ENCODE results near the gene PCNA. TPM values are rescaled to one million over a fixed set of nuclear protein-coding genes. Genes with fewer than 3 reads are reported as not detected.
"Not testable (repeated sequence)": the region's sequence is repeated elsewhere in the genome, so short reads cannot be mapped to it uniquely, and the experiment has no call there.

Gene PCNA
- total RNA-seq, 2 experiments from 2014 or later = 666 to 669 TPM

GRCh38 chr20:5116875-5117274 lies 2.9 kb downstream of the PCNA start:
- ChIA-PET CTCF (interaction anchor here (1.5 kb wide), 1 partner anchor 10 kb away, joined by 5 read pairs; the partner anchor contains the start of gene CDS2), POLR2A (interaction anchor here (3.7 kb wide), 1 partner anchor 10 kb away, joined by 21 read pairs; the partner anchor contains the start of gene CDS2)

GRCh38 chr20:5114403-5114802 lies 5.4 kb downstream of the PCNA start:
- ChIA-PET POLR2A (no interaction called here), CTCF (interaction anchor here (3.0 kb wide), 1 partner anchor 12 kb away, joined by 20 read pairs; the partner anchor contains the start of gene CDS2)

- ChIA-PET POLR2A (no interaction called here), CTCF (interaction anchor here (3.0 kb wide), 1 partner anchor 13 kb away, joined by 20 read pairs; the partner anchor contains the start of gene CDS2)
These were observed 6.2 kb downstream of the PCNA start for GRCh38 chr20:5113615-5113986.

- ChIA-PET POLR2A (no interaction called here), CTCF (no interaction called here)
These were observed 10.5 kb downstream of the PCNA start for GRCh38 chr20:5109276-5109675.

GRCh38 chr20:5104479-5104878 lies 15.3 kb downstream of the PCNA start:
- ChIA-PET CTCF (no interaction called here), POLR2A (interaction anchor here (0.9 kb wide), 1 partner anchor 15 kb away, joined by 3 read pairs; the partner anchor contains the start of gene PCNA)

- ChIA-PET POLR2A (interaction anchor here (0.5 kb wide), 1 partner anchor 12 kb away, joined by 4 read pairs; no protein-coding TSS in a partner anchor), CTCF (interaction anchor here (0.8 to 2.9 kb wide), 12 partner anchors 10 to 359 kb away, joined by 3 to 23 read pairs (median 4); partner anchors contain the start of gene CDS2)
These were observed 18.9 kb downstream of the PCNA start for GRCh38 chr20:5100684-5101347.

GRCh38 chr20:5099909-5100308 lies 19.8 kb downstream of the PCNA start:
- CTCF ChIA-PET = interaction anchor here (2.8 to 2.9 kb wide), 2 partner anchors 9 to 43 kb away, joined by 11 to 23 read pairs; no protein-coding TSS in a partner anchor
- POLR2A ChIA-PET = not testable (repeated sequence)

- CTCF ChIA-PET = interaction anchor here (0.6 kb wide), 1 partner anchor 896 kb away, joined by 3 read pairs; no protein-coding TSS in a partner anchor
- POLR2A ChIA-PET = interaction anchor here (1.1 kb wide), 1 partner anchor 42 kb away, joined by 6 read pairs; no protein-coding TSS in a partner anchor
These were observed 20.7 kb downstream of the PCNA start for GRCh38 chr20:5099009-5099408.

GRCh38 chr20:5096463-5096862 lies 23.3 kb downstream of the PCNA start:
- ChIA-PET POLR2A (interaction anchor here (0.5 kb wide), 1 partner anchor 292 kb away, joined by 10 read pairs; no protein-coding TSS in a partner anchor), CTCF (interaction anchor here (1.8 kb wide), 1 partner anchor 39 kb away, joined by 6 read pairs; no protein-coding TSS in a partner anchor)

GRCh38 chr20:5095931-5096330 lies 23.8 kb downstream of the PCNA start:
- ChIA-PET POLR2A (interaction anchor here (0.5 kb wide), 1 partner anchor 291 kb away, joined by 10 read pairs; no protein-coding TSS in a partner anchor), CTCF (interaction anchor here (1.8 kb wide), 1 partner anchor 39 kb away, joined by 6 read pairs; no protein-coding TSS in a partner anchor)

GRCh38 chr20:5095454-5095853 lies 24.3 kb downstream of the PCNA start:
- CTCF ChIA-PET = interaction anchor here (1.8 kb wide), 1 partner anchor 38 kb away, joined by 6 read pairs; no protein-coding TSS in a partner anchor
- POLR2A ChIA-PET = interaction anchor here (1.0 kb wide), 1 partner anchor 10 kb away, joined by 3 read pairs; no protein-coding TSS in a partner anchor

GRCh38 chr20:5092765-5093339 lies 26.9 kb downstream of the PCNA start:
- ChIA-PET POLR2A (no interaction called here), CTCF (no interaction called here)

GRCh38 chr20:5091902-5092301 lies 27.9 kb downstream of the PCNA start:
- POLR2A ChIA-PET = no interaction called here

GRCh38 chr20:5090191-5090590 lies 29.6 kb downstream of the PCNA start:
- CTCF ChIA-PET = interaction anchor here (3.0 kb wide), 1 partner anchor 11 kb away, joined by 11 read pairs; no protein-coding TSS in a partner anchor

More at GRCh38 chr20:5091902-5092301, 27.9 kb downstream of the PCNA start:
- CTCF ChIA-PET = interaction anchor here (3.0 kb wide), 1 partner anchor 9 kb away, joined by 11 read pairs; no protein-coding TSS in a partner anchor

GRCh38 chr20:5088688-5089087 lies 31.1 kb downstream of the PCNA start:
- POLR2A ChIA-PET = interaction anchor here (0.6 kb wide), 1 partner anchor 13 kb away, joined by 4 read pairs; no protein-coding TSS in a partner anchor

More at GRCh38 chr20:5090191-5090590, 29.6 kb downstream of the PCNA start:
- POLR2A ChIA-PET = no interaction called here

GRCh38 chr20:5085380-5085779 lies 34.4 kb downstream of the PCNA start:
- CTCF ChIA-PET = interaction anchor here (1.4 kb wide), 1 partner anchor 28 kb away, joined by 3 read pairs; no protein-coding TSS in a partner anchor
- POLR2A ChIA-PET = no interaction called here

More at GRCh38 chr20:5088688-5089087, 31.1 kb downstream of the PCNA start:
- CTCF ChIA-PET = interaction anchor here (0.8 kb wide), 1 partner anchor 32 kb away, joined by 3 read pairs; no protein-coding TSS in a partner anchor

- POLR2A ChIA-PET = interaction anchor here (0.6 to 0.8 kb wide), 2 partner anchors 42 kb away, joined by 3 to 4 read pairs; no protein-coding TSS in a partner anchor
- CTCF ChIA-PET = interaction anchor here (2.1 kb wide), 2 partner anchors 21 to 23 kb away, joined by 5 to 6 read pairs; no protein-coding TSS in a partner anchor
These were observed 39.3 kb downstream of the PCNA start for GRCh38 chr20:5080384-5080877.

GRCh38 chr20:5078399-5078958 lies 41.3 kb downstream of the PCNA start:
- CTCF ChIA-PET = interaction anchor here (0.6 to 2.1 kb wide), 3 partner anchors 21 to 537 kb away, joined by 3 to 5 read pairs (median 4); no protein-coding TSS in a partner anchor
- POLR2A ChIA-PET = interaction anchor here (0.7 to 1.3 kb wide), 2 partner anchors 123 to 265 kb away, joined by 3 to 4 read pairs; no protein-coding TSS in a partner anchor

Data from activated CD8-positive, alpha-beta memory T cell treated with anti-CD3 and anti-CD28 coated beads for 36 hours (primary cell).